GM12878 (cell line): ENCODE measurements around the gene LTK. TPM values are rescaled to one million over a fixed set of nuclear protein-coding genes. Genes with fewer than 3 reads are reported as not detected.

Experiments
- ATAC-seq: fragments of 200-7000 bp; cut with Tn5 transposase; 3 replicates; pipeline ENCODE4 v1.9.1; 2020; ENCODE audit warnings: mild to moderate bottlenecking, moderate library complexity
- BruUV-seq: library from RNA; stranded (reverse); fragments of 400-500 nt; replicated peaks from 2 replicates; lab custom pipeline; 2021; lab: Mats Ljungman, UMichigan
- CTCF ChIA-PET: fragments of 300-600 bp; sonication (Branson Sonifier 250); formaldehyde crosslinking; extraction: SDS; loops from one replicate; lab custom pipeline; 2021; ENCODE audit warnings: inconsistent platforms; lab: Yijun Ruan, JAX
- POLR2A ChIA-PET: fragments of 350-600 bp; formaldehyde crosslinking; extraction: SDS; loops from one replicate; lab custom pipeline; 2021; ENCODE audit warnings: inconsistent platforms; lab: Charles Lee
- RAD21 ChIA-PET: fragments of 300-600 bp; sonication (Branson Sonifier 250); formaldehyde crosslinking; loops from one replicate; lab custom pipeline; 2023; ENCODE audit warnings: antibody characterized with exemption; ENCODE audit not compliant: unreplicated experiment; lab: Charles Lee
- SMC1A ChIA-PET: fragments of 300-600 bp; sonication (Branson Sonifier 250); formaldehyde crosslinking; loops from one replicate; lab custom pipeline; 2023; ENCODE audit not compliant: unreplicated experiment, uncharacterized antibody; lab: Charles Lee
- DNase-seq: peaks from one replicate; pipeline ENCODE4 v3.0.0-alpha.2; 2011; ENCODE audit warnings: low read depth, low spot score
- FAIRE-seq: peaks from 3 replicates; lab custom pipeline; 2011; peaks lifted over from hg19 to GRCh38; lab: Jason Lieb, UNC
- H2AFZ ChIP-seq: 2 replicates; pipeline ENCODE4 v1.6.0; 2011; ENCODE audit warnings: low read depth, low read length, control low read depth; ENCODE audit not compliant: control insufficient read depth
- H3K27ac ChIP-seq: 2 replicates; pipeline ENCODE4 v1.5.1; 2011; ENCODE audit warnings: control low read depth; ENCODE audit not compliant: control insufficient read depth, insufficient read depth
- H3K27me3 ChIP-seq, 2 experiments: replicated peaks in 1 of 2; 2 replicates each; pipeline versions ENCODE4 v1.6.0 to v1.6.1; 2011; ENCODE audit warnings: low read length in 1 of 2; ENCODE audit not compliant: control insufficient read depth in 2 of 2, insufficient read depth in 2 of 2
- H3K36me3 ChIP-seq, 2 experiments: 2 replicates each; pipeline ENCODE4 v1.5.1; 2011; ENCODE audit warnings: low read length in 1 of 2; ENCODE audit not compliant: control insufficient read depth in 2 of 2, insufficient read depth in 2 of 2
- H3K4me1 ChIP-seq: 2 replicates; pipeline ENCODE4 v1.6.1; 2011; ENCODE audit warnings: mild to moderate bottlenecking, low read length, moderate library complexity, mixed read lengths; ENCODE audit not compliant: control insufficient read depth, insufficient read depth
- H3K4me2 ChIP-seq: 2 replicates; pipeline ENCODE4 v1.6.0; 2011; ENCODE audit warnings: control low read depth; ENCODE audit not compliant: control insufficient read depth, insufficient read depth
- H3K4me3 ChIP-seq: fragments of 200-600 bp; sonication (generic); 2 replicates; pipeline ENCODE4 v1.5.1; 2016
- H3K79me2 ChIP-seq: 2 replicates; pipeline ENCODE4 v1.6.0; 2011; ENCODE audit warnings: low read length; ENCODE audit not compliant: control insufficient read depth, insufficient read depth
- H3K9ac ChIP-seq: 2 replicates; pipeline ENCODE4 v1.8.0; 2011; ENCODE audit warnings: low read length, control low read depth, mixed read lengths; ENCODE audit not compliant: control insufficient read depth, insufficient read depth
- H3K9me3 ChIP-seq: replicated peaks from 3 replicates; pipeline ENCODE4 v1.5.1; 2011; ENCODE audit warnings: mild to moderate bottlenecking, low read length; ENCODE audit not compliant: control insufficient read depth, insufficient read depth
- H4K20me1 ChIP-seq: 2 replicates; pipeline ENCODE4 v1.6.0; 2011; ENCODE audit not compliant: control insufficient read depth, insufficient read depth
- CBFB ChIP-seq: IDR thresholded peaks from 2 replicates; pipeline ENCODE4 v1.6.1; 2016; ENCODE audit warnings: antibody characterized with exemption, low read depth
- CHD1 ChIP-seq: IDR thresholded peaks from 2 replicates; pipeline ENCODE4 v1.6.1; 2012; ENCODE audit warnings: low read depth, low read length, improper control_type of control experiment
- KAT2A ChIP-seq: conservative IDR thresholded peaks from 2 replicates; pipeline ENCODE4 v1.6.1; 2011; ENCODE audit warnings: low read depth, low read length; ENCODE audit not compliant: control insufficient read depth
- STAT1 ChIP-seq: fragments of 450-650 bp; conservative IDR thresholded peaks from 2 replicates; pipeline ENCODE4 v1.6.1; 2014; ENCODE audit warnings: antibody characterized with exemption, mild to moderate bottlenecking
- TAF1 ChIP-seq: IDR thresholded peaks from 2 replicates; pipeline ENCODE4 v1.6.1; 2011; ENCODE audit warnings: mild to moderate bottlenecking, low read depth, low read length, borderline replicate concordance
- WGBS: methylation state at CpG from one replicate; pipeline ENCODE4 v1.1.6; 2016; ENCODE audit warnings: low lambda C conversion rate; ENCODE audit not compliant: insufficient replicate concordance, insufficient coverage; ENCODE audit errors: missing lambda C conversion rate; 5-methylcytosine and 5-hydroxymethylcytosine counted together
- in situ Hi-C: fragments of 300-500 bp; cut with MboI; formaldehyde crosslinking; loops from 9 replicates; pipeline ENCODE4 v1.14.3; 2018; ENCODE audit warnings: mixed read lengths
- intact Hi-C: fragments of 100-400 bp; cut with micrococcal nuclease; formaldehyde crosslinking; loops from one replicate; pipeline ENCODE4 v1.14.2; 2022; ENCODE audit not compliant: unreplicated experiment
- polyA plus RNA-seq, 11 experiments: library from polyadenylated mRNA; depleted of rRNA in 4 of 11; unstranded in 6 of 11; stranded (reverse) in 5 of 11; fragments of >200 nt; fragmentation: Nextera tagmentation in 4 of 11; fragmentation: Illumina TruSeq in 1 of 11; extraction: Ambion mirVana in 4 of 11; extraction: Trizol in 1 of 11; gene quantifications; 1 replicate in 1 of 11; 2 replicates in 10 of 11; pipeline versions ENCODE4 v1.2.1 to v1.2.3, GENCODE V29; 2011 to 2016; ENCODE audit warnings: inconsistent platforms in 2 of 11, missing spikeins in 2 of 11, low read depth in 1 of 11
- total RNA-seq, 4 experiments: library from RNA; depleted of rRNA in 3 of 4; stranded (reverse); fragments of >200 nt in 3 of 4; fragmentation: Illumina TruSeq in 1 of 4; extraction: Trizol in 1 of 4; gene quantifications; 2 replicates each; pipeline versions ENCODE4 v1.2.1 to v1.2.3, GENCODE V29; 2013 to 2021
- TF ChIP-seq, protein P1 (sequence below): fragments of 450-650 bp; conservative IDR thresholded peaks from 2 replicates; pipeline ENCODE4 v1.6.1; 2017; ENCODE audit warnings: mild to moderate bottlenecking, moderate library complexity
- TF ChIP-seq, protein P2 (sequence below): IDR thresholded peaks from 2 replicates; pipeline ENCODE4 v1.6.1; 2011; ENCODE audit warnings: mild to moderate bottlenecking, low read depth, low read length, moderate library complexity; ENCODE audit not compliant: insufficient replicate concordance
- TF ChIP-seq, protein P3 (sequence below): IDR thresholded peaks from 2 replicates; pipeline ENCODE4 v1.6.1; 2011; ENCODE audit warnings: borderline replicate concordance, low read depth, mild to moderate bottlenecking, moderate library complexity, mixed read lengths, low read length; ENCODE audit not compliant: insufficient read depth; ENCODE audit errors: extremely low read length
- TF ChIP-seq, protein P4 (sequence below): fragments of 450-650 bp; IDR thresholded peaks from 2 replicates; pipeline ENCODE4 v1.6.1; 2016; ENCODE audit warnings: mild to moderate bottlenecking

LTK gene
- total and polyA plus RNA-seq, 10 of the 15 experiments (the other 5 are each of a cell fraction or from before 2014, with no cell fraction given), result 0.07 to 0.80 (median 0.20) TPM; not detected in 1

DNA sequence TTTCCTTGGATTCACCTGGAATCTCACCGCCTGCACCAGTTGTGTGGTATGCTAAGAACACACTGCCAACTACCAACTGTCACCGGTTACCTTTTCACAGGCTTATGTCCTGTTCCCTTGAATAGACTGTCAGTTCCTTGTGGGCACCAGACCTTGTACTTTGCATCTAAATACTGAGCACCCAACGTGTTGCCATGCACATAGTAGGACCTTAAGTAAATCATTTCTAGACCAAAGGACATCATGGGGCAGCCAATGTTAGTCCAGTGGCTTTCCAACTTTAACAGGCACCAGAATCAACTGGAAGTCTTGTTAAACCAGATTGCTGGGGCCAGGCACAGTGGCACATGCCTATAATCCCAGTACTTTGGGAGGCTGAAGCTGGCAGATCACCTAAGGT is 31.6 kb upstream of the LTK start (continued):
- TF ChIP-seq, protein P1, sequence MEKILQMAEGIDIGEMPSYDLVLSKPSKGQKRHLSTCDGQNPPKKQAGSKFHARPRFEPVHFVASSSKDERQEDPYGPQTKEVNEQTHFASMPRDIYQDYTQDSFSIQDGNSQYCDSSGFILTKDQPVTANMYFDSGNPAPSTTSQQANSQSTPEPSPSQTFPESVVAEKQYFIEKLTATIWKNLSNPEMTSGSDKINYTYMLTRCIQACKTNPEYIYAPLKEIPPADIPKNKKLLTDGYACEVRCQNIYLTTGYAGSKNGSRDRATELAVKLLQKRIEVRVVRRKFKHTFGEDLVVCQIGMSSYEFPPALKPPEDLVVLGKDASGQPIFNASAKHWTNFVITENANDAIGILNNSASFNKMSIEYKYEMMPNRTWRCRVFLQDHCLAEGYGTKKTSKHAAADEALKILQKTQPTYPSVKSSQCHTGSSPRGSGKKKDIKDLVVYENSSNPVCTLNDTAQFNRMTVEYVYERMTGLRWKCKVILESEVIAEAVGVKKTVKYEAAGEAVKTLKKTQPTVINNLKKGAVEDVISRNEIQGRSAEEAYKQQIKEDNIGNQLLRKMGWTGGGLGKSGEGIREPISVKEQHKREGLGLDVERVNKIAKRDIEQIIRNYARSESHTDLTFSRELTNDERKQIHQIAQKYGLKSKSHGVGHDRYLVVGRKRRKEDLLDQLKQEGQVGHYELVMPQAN, result no peak
- TF ChIP-seq STAT1 (no peak), TAF1 (no peak), KAT2A (no peak), CHD1 (no peak)
- TF ChIP-seq, protein P2, sequence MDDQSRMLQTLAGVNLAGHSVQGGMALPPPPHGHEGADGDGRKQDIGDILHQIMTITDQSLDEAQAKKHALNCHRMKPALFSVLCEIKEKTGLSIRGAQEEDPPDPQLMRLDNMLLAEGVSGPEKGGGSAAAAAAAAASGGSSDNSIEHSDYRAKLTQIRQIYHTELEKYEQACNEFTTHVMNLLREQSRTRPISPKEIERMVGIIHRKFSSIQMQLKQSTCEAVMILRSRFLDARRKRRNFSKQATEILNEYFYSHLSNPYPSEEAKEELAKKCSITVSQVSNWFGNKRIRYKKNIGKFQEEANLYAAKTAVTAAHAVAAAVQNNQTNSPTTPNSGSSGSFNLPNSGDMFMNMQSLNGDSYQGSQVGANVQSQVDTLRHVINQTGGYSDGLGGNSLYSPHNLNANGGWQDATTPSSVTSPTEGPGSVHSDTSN, result no peak
- TF ChIP-seq, protein P3, sequence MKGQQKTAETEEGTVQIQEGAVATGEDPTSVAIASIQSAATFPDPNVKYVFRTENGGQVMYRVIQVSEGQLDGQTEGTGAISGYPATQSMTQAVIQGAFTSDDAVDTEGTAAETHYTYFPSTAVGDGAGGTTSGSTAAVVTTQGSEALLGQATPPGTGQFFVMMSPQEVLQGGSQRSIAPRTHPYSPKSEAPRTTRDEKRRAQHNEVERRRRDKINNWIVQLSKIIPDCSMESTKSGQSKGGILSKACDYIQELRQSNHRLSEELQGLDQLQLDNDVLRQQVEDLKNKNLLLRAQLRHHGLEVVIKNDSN, result no peak

DNA sequence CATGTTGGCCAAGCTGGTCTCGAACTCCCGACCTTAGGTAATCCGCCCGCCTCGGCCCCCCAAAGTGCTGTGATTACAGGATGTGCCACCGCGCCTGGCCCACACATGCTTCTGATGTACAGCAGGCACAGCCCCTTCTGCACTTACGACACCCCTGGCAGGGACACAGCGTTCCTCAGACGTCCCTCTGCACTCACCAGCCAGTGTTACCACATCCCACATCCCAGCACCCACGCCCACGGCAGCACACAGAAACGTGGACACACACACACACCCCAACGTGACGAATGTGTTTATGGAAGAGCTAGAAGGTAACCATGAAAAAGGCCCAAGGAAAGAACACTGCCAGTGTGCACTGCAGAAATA is 31.0 kb upstream of the LTK start:
- DNase-seq (no peak), ATAC-seq (no peak), FAIRE-seq (no peak)
- ChIA-PET RAD21 (interaction anchor here (0.9 to 1.5 kb wide), 2 partner anchors 13 to 52 kb away, joined by 4 to 5 read pairs; partner anchors contain the start of gene ITPKA), SMC1A (interaction anchor here (0.8 to 1.6 kb wide), 5 partner anchors 13 to 686 kb away, joined by 3 to 7 read pairs (median 3); no protein-coding TSS in a partner anchor), POLR2A (interaction anchor here (1.2 kb wide), 1 partner anchor 230 kb away, joined by 5 read pairs; the partner anchor contains the start of gene MAPKBP1), CTCF (interaction anchor here (0.8 to 1.2 kb wide), 2 partner anchors 19 to 79 kb away, joined by 3 to 4 read pairs; no protein-coding TSS in a partner anchor)
- H3K4me3 ChIP-seq, result no peak overlapping the region
- no peak overlapping the region for H3K9ac ChIP-seq
- H3K4me2 ChIP-seq, result peak overlapping the region; percentile 64; the same call in 1 of the 2 replicates
- H3K36me3 ChIP-seq, result no peaks in the 10 kb centered on the region
- no peaks in the 10 kb centered on the region for H3K27me3 ChIP-seq
- H3K4me1 ChIP-seq, result no peaks in the 10 kb centered on the region
- peak overlapping the region; percentile 25; the same call in 1 of the 2 replicates for H2AFZ ChIP-seq
- H4K20me1 ChIP-seq, result no peaks in the 10 kb centered on the region
- in situ Hi-C loops, result no loop called here
- WGBS, result 85% methylated on average over 14 of the region's 15 CpGs
- H3K79me2 ChIP-seq, result peaks cover 10% of the 10 kb centered on the region
- intact Hi-C loops, result no loop called here
- H3K9me3 ChIP-seq, result no peaks in the 10 kb centered on the region
- no peak for TF ChIP-seq CBFB
- TF ChIP-seq, protein P4, sequence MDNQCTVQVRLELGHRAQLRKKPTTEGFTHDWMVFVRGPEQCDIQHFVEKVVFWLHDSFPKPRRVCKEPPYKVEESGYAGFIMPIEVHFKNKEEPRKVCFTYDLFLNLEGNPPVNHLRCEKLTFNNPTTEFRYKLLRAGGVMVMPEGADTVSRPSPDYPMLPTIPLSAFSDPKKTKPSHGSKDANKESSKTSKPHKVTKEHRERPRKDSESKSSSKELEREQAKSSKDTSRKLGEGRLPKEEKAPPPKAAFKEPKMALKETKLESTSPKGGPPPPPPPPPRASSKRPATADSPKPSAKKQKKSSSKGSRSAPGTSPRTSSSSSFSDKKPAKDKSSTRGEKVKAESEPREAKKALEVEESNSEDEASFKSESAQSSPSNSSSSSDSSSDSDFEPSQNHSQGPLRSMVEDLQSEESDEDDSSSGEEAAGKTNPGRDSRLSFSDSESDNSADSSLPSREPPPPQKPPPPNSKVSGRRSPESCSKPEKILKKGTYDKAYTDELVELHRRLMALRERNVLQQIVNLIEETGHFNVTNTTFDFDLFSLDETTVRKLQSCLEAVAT, result 0 out of 2 replicates have a peak, but pooled peaks have one; percentile 14
- BruUV-seq, result no TSS peak
- H3K27ac ChIP-seq, result no peak overlapping the region
